ENCODE measurements around the gene ENTPD2. TPM values are rescaled to one million over a fixed set of nuclear protein-coding genes. Genes with fewer than 3 reads are reported as not detected.
"Not testable (repeated sequence)": the region's sequence is repeated elsewhere in the genome, so short reads cannot be mapped to it uniquely, and the experiment has no call there.

Gene ENTPD2
- polyA plus RNA-seq, 3 donors, result 5.5 to 7.4 (median 7.3) TPM

DNA sequence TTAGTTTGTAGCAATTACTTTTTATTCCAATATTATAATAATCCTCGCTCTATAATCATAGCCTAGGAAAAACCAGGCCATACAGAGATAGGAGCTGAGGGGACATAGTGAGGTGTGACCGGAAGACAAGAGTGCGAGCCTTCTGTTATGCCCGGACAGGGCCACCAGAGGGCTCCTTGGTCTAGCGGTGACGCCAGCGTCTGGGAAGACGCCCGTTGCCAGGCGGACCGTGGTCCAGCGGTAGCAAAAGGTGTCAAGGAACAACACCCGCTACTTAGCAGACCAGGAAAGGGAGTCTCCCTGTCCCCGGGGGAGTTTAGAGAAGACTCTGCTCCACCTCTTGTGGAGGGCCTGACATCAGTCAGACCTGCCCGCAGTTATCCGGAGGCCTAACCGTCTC, 49.6 kb downstream of the ENTPD2 start:
- DNase-seq, result not testable (repeated sequence)

DNA sequence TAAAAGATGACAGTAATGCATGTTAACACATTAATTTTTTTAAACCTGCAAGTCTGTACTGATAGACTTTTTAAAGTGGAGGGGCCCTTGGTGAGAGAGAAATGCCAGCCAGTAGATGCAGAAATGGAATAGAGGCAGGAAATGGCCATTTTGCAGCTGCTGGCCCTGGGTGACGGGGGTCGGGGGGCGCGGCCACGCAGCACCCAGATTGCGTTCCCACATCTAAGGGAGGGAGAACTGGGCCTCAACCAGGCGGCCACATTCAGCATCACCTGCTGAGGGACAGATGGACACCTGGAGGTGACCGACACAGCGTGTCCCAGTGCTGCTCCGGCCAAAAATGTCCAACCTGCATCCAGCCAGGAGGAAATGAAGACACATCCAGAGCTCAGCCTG, 51.2 kb downstream of the ENTPD2 start:
- no peak for DNase-seq

DNA sequence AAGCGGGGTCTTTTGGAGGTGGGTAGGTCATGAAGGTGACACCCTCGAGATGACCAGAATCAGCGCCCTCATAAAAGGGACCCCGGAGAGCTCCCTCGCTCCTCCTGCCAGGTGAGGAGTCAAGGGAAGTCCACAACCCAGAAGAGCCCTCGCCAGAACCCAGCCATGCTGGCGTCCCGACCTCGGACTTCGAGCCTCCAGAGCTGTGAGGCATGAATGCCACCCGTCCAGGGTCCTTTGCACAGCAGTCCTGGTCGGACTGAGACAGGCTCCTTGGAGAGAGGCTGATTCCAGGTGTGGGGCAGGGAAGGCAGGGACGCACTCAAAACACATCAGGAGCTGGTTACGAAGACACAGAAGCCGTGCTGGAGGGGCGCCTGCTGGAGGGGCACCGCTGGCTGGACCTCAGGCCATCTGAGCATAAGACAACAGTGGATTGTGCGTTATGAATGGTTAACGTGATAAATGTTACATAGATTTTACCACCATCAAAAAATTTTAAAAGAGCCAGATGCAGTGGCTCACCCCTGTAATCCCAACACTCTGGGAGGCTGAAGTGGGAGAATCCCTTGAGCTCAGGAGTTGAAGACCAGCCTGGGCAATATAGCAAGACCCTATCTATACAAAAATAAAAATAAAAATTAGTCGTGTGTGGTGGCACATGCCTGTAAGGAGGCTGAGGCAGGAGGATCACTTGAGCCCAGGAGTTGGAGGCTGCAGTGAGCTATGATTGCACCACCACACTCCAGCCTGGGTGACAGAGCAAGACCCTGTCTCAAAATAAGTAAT, 51.8 kb downstream of the ENTPD2 start:
- no peak for DNase-seq

DNA sequence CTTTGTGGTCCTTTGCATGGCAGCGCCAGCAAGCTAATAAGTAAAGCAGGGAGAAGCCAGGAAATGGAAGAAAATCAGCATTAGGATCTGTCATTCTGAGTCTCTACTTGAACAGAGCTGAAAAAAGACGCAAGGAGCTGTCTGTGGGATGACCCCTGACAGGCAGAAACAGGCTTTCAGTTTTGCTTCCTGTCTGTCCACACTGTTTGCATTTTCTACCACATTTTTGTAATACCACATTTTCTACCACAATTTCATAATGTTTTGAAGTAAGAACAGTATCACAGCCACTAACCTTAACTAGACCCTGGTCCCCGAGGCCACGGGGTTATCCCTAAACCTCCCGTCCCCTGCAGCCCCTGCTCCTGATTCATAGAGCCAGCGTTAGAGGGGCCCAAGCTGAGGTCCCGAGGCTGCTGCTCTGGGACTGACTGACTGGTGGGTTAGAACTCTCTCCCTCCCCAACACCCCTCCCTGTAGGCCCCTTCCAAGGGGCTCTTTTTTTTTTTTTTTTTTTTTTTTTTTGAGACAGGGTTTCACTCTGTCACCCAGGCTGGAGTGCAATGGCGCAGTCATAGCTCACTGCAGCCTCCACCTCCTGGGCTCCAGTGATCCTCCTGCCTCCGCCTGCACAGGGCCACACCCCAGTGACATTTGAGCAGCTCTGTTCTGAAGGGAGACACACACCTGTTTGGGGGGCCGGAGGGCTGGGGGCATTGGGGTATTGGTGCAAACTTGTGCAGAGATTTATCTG, 53.5 kb downstream of the ENTPD2 start:
- no peak for DNase-seq

Other genes starting within 250 kb of the ENTPD2 start
- gene RABL6, start 246.1 kb downstream of the ENTPD2 start, polyA plus RNA-seq (ENCODE audit: insufficient read length in 3 of 3), result 10 to 100 TPM; 66.7 to 81.4 (median 78.7) TPM
- 1 to 10 TPM; 1.5 to 1.7 (median 1.6) TPM for gene AJM1, start 211.6 kb downstream of the ENTPD2 start, polyA plus RNA-seq (ENCODE audit: insufficient read length in 3 of 3)
- 100 to 1,000 TPM in 2 of 3 donors, 10 to 100 TPM in 1; 82.5 to 120 (median 115) TPM for gene PHPT1, start 204.7 kb downstream of the ENTPD2 start, polyA plus RNA-seq (ENCODE audit: insufficient read length in 3 of 3)
- gene MAMDC4, start 201.7 kb downstream of the ENTPD2 start, polyA plus RNA-seq (ENCODE audit: insufficient read length in 3 of 3), result 10 to 100 TPM in 1 of 3 donors, 1 to 10 TPM in 2; 9.5 to 11.6 (median 10.0) TPM
- 100 to 1,000 TPM; 342 to 449 (median 388) TPM for gene EDF1, start 187.8 kb downstream of the ENTPD2 start, polyA plus RNA-seq (ENCODE audit: insufficient read length in 3 of 3)
- gene TRAF2, start 167.5 kb downstream of the ENTPD2 start, polyA plus RNA-seq (ENCODE audit: insufficient read length in 3 of 3), result 10 to 100 TPM; 15.3 to 17.4 (median 16.4) TPM
- 10 to 100 TPM; 48.7 to 65.9 (median 64.8) TPM for gene FBXW5, start 109.3 kb downstream of the ENTPD2 start, polyA plus RNA-seq (ENCODE audit: insufficient read length in 3 of 3)
- 1 to 10 TPM in 2 of 3 donors, under 1 TPM in 1; 0.83 to 1.3 (median 1.2) TPM for gene C8G, start 108.8 kb downstream of the ENTPD2 start, polyA plus RNA-seq (ENCODE audit: insufficient read length in 3 of 3)
- gene LCN12, start 101.8 kb downstream of the ENTPD2 start, polyA plus RNA-seq (ENCODE audit: insufficient read length in 3 of 3), result 10 to 100 TPM; 23.7 to 39.5 (median 37.3) TPM
- gene PTGDS, start 76.6 kb downstream of the ENTPD2 start, polyA plus RNA-seq (ENCODE audit: insufficient read length in 3 of 3), result 10 to 100 TPM; 52.6 to 87.9 (median 87.8) TPM
- gene LCNL1, start 71.1 kb downstream of the ENTPD2 start, polyA plus RNA-seq (ENCODE audit: insufficient read length in 3 of 3), result under 1 TPM; 0.18 to 0.38 (median 0.36) TPM
- 10 to 100 TPM; 33.4 to 40.8 (median 40.4) TPM for gene PAXX, start 61.6 kb downstream of the ENTPD2 start, polyA plus RNA-seq (ENCODE audit: insufficient read length in 3 of 3)
- under 1 TPM; 0.29 to 0.57 (median 0.47) TPM for gene CLIC3, start 57.5 kb downstream of the ENTPD2 start, polyA plus RNA-seq (ENCODE audit: insufficient read length in 3 of 3)
- gene ABCA2, start 25.8 kb downstream of the ENTPD2 start, polyA plus RNA-seq (ENCODE audit: insufficient read length in 3 of 3), result 10 to 100 TPM; 56.6 to 68.7 (median 63.6) TPM
- gene FUT7, start 22.0 kb downstream of the ENTPD2 start, polyA plus RNA-seq (ENCODE audit: insufficient read length in 3 of 3), result under 1 TPM in 1 of 3 donors, not detected in 2; 0.18 TPM
- gene NPDC1, start 7.9 kb downstream of the ENTPD2 start, polyA plus RNA-seq (ENCODE audit: insufficient read length in 3 of 3), result 10 to 100 TPM; 28.3 to 38.5 (median 32.0) TPM
- 10 to 100 TPM in 1 of 3 donors, 1 to 10 TPM in 2; 8.0 to 10.4 (median 10.0) TPM for gene SAPCD2, start 16.5 kb upstream of the ENTPD2 start, polyA plus RNA-seq (ENCODE audit: insufficient read length in 3 of 3)
- 1 to 10 TPM; 5.4 to 8.6 (median 6.3) TPM for gene UAP1L1, start 23.5 kb upstream of the ENTPD2 start, polyA plus RNA-seq (ENCODE audit: insufficient read length in 3 of 3)
- 10 to 100 TPM; 56.7 to 71.5 (median 64.7) TPM for gene MAN1B1, start 32.9 kb upstream of the ENTPD2 start, polyA plus RNA-seq (ENCODE audit: insufficient read length in 3 of 3)
- 10 to 100 TPM; 24.0 to 29.6 (median 27.7) TPM for gene DPP7, start 60.7 kb upstream of the ENTPD2 start, polyA plus RNA-seq (ENCODE audit: insufficient read length in 3 of 3)
- gene GRIN1, start 85.1 kb upstream of the ENTPD2 start, polyA plus RNA-seq (ENCODE audit: insufficient read length in 3 of 3), result under 1 TPM in 1 of 3 donors, not detected in 2; 0.36 TPM
- gene LRRC26, start 116.0 kb upstream of the ENTPD2 start, polyA plus RNA-seq (ENCODE audit: insufficient read length in 3 of 3), result under 1 TPM in 1 of 3 donors, not detected in 2; 0.34 TPM
- not detected for gene TMEM210, start 118.0 kb upstream of the ENTPD2 start, polyA plus RNA-seq (ENCODE audit: insufficient read length in 3 of 3)
- 10 to 100 TPM; 46.2 to 55.9 (median 51.3) TPM for gene ANAPC2, start 134.5 kb upstream of the ENTPD2 start, polyA plus RNA-seq (ENCODE audit: insufficient read length in 3 of 3)
- 10 to 100 TPM; 55.4 to 69.1 (median 65.3) TPM for gene SSNA1, start 134.6 kb upstream of the ENTPD2 start, polyA plus RNA-seq (ENCODE audit: insufficient read length in 3 of 3)
- 10 to 100 TPM; 14.6 to 23.2 (median 22.0) TPM for gene TPRN, start 146.7 kb upstream of the ENTPD2 start, polyA plus RNA-seq (ENCODE audit: insufficient read length in 3 of 3)
- 10 to 100 TPM; 41.9 to 47.5 (median 44.7) TPM for gene TMEM203, start 151.6 kb upstream of the ENTPD2 start, polyA plus RNA-seq (ENCODE audit: insufficient read length in 3 of 3)
- gene NDOR1, start 151.6 kb upstream of the ENTPD2 start, polyA plus RNA-seq (ENCODE audit: insufficient read length in 3 of 3), result 10 to 100 TPM; 13.3 to 18.9 (median 17.2) TPM
- gene RNF208, start 168.2 kb upstream of the ENTPD2 start, polyA plus RNA-seq (ENCODE audit: insufficient read length in 3 of 3), result 10 to 100 TPM; 12.8 to 13.8 (median 13.2) TPM
- 10 to 100 TPM; 10.9 to 17.0 (median 16.3) TPM for gene CYSRT1, start 171.1 kb upstream of the ENTPD2 start, polyA plus RNA-seq (ENCODE audit: insufficient read length in 3 of 3)
- 10 to 100 TPM; 10.1 to 15.2 (median 13.8) TPM for gene RNF224, start 173.4 kb upstream of the ENTPD2 start, polyA plus RNA-seq (ENCODE audit: insufficient read length in 3 of 3)
- gene SLC34A3, start 176.8 kb upstream of the ENTPD2 start, polyA plus RNA-seq (ENCODE audit: insufficient read length in 3 of 3), result 10 to 100 TPM; 10.3 to 12.1 (median 11.4) TPM
- 100 to 1,000 TPM; 383 to 516 (median 420) TPM for gene TUBB4B, start 187.2 kb upstream of the ENTPD2 start, polyA plus RNA-seq (ENCODE audit: insufficient read length in 3 of 3)
- 1 to 10 TPM; 2.8 to 3.9 (median 3.9) TPM for gene STPG3, start 197.2 kb upstream of the ENTPD2 start, polyA plus RNA-seq (ENCODE audit: insufficient read length in 3 of 3)
- 10 to 100 TPM; 57.3 to 65.4 (median 61.7) TPM for gene NELFB, start 201.3 kb upstream of the ENTPD2 start, polyA plus RNA-seq (ENCODE audit: insufficient read length in 3 of 3)
- gene TOR4A, start 223.7 kb upstream of the ENTPD2 start, polyA plus RNA-seq (ENCODE audit: insufficient read length in 3 of 3), result 1 to 10 TPM; 5.8 to 8.1 (median 7.3) TPM
- gene NRARP, start 248.2 kb upstream of the ENTPD2 start, polyA plus RNA-seq (ENCODE audit: insufficient read length in 3 of 3), result 1 to 10 TPM; 7.4 to 9.7 (median 8.5) TPM